ENCODE measurements around the gene CD9.

The CD9 gene

DNA sequence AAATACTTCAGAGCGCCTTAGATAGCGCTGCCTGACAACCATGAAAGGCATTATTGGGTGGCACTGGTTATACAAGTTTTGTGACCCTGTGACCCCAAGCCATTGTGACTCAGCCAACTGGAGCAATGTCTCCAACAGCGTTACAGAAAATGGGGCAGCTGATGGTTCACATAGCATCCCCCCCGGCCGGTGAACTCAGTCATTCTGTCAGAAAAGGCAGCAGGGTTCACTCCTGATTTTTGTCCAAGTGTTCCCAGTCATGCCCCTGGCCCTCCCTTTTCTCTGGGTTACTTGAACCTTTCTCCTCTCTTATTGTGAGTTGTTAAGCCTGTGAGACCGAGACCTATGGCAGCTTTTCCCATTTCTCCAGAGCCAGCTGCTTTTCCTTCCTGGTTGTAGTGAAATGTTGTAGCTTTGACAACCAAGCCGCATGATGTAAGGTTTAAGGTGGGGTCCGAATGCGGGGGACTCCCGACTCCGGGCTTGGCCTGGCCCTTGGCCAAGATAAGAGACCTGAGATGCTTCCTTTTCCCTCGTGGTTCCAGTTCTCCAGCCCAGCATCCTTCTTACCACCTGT, 22.0 kb downstream of the CD9 start:
- DNase-seq, result no peak

DNA sequence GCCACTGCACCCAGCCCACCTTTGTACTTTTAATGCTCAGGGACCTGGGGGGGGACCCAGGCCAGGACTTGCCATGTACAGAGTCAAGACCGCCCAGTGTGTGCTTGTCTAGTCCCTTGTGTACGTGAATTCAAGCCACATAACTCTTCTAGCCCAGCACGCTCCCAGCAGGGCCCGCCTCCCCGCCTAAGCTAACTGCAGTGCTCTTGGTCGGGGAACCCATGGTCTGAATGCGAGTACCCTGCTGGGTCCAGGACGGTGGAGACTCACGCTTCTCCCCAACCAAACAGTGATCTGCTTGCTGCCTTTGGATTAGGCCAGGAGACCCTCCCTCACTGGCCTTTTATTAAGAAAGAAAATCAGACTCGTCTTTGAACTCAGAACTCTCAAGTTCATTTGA, 23.3 kb downstream of the CD9 start:
- DNase-seq, result no peak

DNA sequence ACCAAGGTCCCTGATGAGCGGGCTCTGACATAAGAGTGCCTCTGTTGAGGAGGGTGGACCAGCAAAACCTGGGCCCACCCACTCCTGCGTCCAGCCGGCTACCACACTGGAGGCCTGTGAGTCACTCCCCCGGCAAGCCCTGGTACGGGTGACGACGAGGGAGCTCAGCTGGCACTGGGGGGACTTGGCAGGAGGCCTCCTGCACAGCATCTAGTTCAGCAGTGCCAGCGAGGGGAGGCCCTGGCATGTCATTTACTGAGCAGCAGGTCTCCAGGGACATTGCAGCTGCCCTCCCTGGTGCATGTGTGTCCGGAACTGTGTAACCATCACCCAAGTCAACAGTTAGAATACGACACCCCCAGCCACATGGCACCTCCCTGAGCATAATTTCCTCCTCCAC, 24.4 kb downstream of the CD9 start:
- DNase-seq, result no peak

DNA sequence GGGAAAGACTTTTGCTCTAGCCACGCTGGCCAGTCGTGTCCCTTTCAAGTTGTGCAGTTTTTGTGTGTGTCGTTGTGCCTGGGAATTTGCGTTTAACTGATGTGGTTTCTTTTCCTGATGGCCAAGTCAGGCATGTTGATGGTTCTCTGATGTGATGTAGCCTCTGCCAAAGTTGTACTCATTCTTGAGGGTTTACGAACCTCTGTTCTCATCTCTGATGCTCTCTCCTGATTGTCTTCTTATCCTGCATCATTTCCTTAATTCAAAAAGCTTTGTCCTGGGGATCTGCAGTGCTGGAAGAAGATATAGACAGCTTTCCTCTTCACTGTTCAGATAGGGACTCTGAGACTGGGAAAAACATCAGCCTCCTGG, 25.4 kb downstream of the CD9 start:
- no peak for DNase-seq

DNA sequence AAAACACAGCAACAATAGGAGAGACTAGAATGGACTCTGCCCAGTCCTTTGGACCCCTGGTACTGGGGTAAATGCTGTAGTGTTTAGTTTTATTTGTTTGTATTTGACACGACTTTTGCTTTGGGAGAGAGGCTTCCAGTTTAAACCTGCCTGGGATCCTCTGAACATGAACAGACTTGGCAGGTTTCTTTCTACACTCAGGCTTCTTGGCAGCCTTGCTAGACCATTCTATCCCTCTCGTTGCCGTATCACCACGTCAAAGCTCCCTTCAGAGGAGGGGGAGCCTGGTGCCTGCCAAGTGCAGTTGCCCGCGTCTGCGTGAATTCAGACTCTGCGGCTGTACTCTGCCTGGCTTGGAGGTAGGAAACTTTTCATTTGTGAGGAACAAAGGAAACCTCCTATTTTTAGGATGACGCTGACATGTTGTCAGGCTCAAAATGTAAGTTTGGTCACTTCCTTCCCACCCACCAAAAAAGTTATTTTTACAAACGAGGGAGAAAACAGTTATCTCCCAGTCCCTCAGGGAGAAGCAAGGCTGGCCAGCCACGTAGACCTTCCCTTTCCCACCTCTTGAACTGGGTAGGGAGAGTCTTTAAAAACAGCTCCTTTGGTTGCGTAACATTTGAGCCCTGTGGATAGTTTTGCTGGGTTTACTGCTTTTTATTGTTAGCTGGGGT, 25.9 kb downstream of the CD9 start:
- no peak for DNase-seq

GRCh38 chr12:6226679-6227051, 26.5 kb downstream of the CD9 start:
- no peak for DNase-seq

DNA sequence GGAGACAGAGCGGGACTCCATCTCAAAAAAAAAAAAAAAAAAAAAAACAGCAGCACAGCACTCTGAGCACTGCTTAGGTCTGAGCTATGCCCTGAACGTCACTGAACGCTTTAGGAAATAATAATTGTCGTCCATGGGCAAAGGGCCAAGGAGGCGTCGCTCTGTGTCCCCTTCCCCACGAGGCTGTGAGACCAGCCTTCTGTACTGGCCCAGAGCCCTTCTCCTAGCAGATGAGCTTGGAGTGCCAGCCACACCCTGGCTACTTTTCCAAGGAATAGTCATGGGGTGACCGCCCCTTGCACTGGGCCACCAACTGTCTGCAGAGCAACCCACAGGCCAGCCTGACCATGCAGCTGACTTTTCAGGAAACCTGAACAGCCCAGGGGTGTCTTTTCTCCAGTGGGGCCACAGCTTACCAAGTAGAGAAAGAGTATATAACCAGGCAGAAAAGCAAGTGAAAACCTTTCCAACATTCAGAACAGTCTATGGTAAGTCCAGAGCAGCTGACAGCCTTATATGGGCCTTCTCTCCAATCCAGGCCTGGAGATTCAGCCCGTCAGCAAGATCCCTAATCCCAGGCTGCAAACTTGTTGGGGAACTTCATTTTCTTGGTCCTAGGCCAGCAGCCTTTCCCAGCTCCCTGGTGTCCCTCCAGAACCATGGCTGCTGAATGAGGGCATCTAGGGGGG, 28.5 kb downstream of the CD9 start:
- no peak for DNase-seq

DNA sequence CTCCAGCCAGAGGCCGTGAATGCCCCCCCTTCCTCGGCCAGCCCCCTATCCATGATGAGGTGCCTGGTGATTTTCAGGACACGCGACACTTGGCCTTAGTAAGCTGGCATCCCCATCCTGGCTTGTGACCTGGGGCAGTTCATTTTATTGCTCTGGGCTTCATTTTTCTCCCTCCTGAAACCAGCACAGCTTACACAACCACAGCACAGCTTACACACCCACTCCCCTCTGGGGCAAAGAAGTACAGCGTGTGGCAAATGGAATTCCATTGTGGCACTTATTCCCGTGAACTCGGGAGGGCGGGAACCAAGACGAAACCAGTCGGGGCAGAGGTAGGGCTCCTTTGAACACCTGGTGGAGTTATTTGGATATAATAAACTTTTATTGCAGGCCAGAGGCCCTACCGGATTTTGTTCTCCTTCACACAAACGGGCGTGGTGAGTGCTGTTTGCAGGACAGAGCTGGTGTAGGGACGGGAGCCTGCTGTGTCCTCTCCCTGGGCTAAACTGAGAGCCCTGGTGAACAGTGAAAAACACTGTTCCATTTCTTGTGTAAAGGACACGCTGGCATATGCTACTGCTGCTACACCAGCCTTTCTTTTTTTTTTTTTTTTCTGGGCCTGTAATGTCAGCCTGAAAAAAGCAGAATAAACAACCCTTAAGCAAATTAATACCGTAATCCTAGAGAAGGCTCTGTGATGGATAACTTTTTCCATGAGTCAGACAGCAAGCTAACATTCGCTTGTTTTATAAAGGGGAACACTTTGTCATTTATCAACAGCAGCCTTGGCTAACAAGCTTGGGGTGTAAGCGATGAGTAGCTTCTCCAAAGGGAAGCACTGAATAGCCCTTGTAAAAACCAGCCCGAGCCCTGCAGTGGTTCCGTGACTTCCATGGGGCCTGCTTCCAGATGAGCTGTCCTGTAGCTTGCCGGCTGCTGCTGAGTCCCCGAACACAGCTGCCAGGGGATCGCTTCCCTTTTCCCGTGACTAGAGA, 29.3 kb downstream of the CD9 start:
- DNase-seq, result no peak

DNA sequence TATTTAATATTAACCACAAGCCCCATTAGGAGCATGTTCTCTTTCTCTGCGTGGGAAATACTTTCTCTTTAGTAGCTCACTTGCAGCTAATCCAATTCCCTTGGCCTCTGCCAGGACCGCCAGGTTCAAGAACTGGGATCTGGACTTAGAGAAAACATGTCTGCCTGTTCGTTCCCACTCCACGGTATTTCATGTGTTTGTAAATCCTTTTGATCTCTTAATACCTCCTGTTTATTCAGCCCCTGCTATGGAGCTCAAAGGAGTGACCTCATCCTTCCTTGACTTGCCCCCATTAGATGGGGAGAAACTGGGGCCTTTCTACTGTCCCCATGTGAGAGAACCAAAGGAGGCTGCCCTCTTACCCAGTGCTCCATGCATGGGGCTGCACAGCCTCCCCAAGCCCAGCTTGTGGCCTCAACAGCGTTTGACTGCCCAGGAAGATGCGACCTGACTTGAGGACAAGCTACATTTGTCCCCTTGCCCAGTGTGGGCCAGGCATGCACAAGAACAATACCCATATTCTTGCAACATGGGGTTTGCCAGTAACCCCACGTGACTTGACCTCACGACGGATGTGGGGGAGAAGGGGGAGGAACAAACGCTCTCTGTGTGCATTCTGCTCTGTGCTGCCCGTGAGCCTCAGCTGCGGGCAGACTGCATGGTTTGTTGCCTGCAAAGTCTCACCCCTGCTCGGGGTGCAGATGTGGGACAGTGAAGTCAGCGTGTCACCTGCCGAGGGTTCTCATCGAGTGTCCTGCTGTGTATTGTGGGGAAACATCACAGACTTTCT, 30.3 kb downstream of the CD9 start:
- no peak for DNase-seq

GRCh38 chr12:6231359-6232268, 31.4 kb downstream of the CD9 start:
- no peak for DNase-seq

DNA sequence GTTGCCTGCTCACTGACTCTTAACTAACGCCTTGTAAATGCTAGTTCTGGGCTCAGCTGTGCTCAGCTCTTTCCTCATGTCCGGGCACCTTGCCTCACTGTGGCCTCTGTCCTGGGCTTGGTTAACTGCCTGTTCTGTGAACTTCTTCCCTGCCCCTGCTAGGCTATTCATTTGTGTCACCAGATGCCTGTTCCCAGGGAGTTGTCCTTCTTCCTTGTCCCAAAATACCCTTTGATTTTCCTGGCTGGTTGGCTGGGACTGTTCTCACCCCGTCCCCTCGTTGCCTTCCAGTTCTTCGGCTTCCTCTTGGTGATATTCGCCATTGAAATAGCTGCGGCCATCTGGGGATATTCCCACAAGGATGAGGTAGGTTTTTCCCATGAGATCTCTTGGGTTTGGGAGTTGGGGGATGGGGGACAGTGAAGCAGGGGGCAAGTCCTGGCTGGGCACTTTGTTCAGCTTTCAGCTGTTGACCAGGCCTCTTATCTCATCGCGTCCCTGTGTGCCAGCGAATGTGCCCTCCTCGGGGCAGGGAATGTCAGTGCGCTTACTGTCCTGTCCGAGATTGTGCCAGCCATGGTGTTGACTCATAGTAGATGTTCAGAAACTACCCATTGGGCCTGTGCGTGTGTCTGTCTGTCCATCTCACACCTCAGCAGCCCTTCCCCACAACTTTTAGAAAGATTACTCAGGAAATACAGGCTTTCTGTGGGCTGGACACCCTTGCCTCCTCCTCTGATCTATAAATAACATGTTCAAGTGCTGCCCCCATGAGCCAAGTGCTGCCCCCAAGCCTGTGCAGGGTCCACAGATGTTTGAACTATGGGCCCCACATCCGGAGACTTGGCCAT, 33.1 kb downstream of the CD9 start:
- DNase-seq, result no peak

DNA sequence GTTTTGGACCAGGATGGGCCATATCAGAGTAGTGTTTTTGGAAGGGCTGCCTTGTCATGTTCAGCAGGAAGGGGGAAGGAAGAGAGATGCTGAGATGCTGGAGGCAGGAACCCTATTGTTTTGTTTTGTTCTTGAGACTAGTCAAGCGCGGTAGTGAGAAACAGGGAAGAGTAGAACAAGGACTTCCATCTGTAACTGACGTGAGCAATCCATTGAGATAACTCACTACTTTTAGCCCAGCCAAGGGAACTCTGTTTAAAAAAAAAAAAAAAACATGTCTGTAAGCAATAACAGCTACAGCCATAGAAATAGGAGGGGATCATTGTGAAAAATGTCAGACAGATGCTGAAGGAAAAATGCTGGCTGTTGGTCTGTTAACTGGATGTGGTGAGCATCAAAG, 34.0 kb downstream of the CD9 start:
- DNase-seq, result no peak

GRCh38 chr12:6234906-6235305, 34.7 kb downstream of the CD9 start:
- DNase-seq, result no peak

DNA sequence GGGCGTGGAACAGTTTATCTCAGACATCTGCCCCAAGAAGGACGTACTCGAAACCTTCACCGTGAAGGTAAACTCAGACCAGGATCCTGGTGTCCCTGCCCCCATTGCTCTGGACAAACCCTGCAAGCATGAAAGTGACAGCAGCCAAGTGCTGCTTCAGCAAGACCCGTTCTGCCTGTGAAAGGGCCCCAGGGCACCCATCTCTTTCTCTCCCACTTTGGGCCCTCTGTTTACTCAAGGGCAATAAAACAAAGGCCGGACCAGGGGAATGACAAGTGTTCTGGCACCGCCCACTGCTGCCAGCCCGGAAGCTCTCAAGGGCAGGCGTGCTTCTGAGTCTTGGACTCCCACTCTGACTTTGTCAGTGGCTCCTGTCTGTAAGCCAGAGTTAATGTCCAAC, 35.3 kb downstream of the CD9 start:
- peak; percentile 82 for DNase-seq

DNA sequence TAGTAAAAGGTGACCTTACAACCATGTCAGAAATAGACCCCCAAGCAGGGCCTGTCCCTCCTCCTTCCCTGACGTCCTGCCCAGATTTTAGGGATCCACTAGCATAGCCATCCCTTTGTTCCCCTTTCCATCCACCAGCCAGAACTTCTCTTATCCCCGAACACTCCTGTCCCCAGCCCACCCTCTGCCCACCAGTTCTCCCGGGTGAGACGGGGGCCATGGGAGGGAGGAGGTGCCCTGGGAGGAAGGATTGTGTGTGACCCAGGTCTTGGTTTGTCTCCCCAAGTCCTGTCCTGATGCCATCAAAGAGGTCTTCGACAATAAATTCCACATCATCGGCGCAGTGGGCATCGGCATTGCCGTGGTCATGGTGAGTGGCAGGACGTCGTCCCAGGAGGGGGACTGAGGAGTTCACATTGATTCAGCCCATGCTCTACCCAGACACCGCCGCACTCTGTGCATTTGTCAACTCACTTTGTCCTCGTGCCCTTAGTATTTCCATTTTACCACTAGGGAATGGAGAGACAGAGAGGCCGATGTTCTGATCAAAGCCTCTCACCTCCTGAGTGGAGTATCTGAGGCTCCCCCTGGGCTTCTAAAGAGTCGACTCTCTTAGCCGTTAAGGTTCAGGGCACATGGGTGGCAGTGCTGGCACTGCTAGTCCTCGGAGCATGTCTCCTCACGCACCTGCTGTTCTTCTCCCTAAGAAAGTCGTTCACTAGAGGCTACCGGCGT, 35.9 kb downstream of the CD9 start:
- DNase-seq, result no peak

GRCh38 chr12:6236641-6236940, 36.4 kb downstream of the CD9 start:
- DNase-seq, result no peak

GRCh38 chr12:6237830-6238229, 37.6 kb downstream of the CD9 start:
- DNase-seq, result no peak

GRCh38 chr12:6238875-6239274, 38.7 kb downstream of the CD9 start:
- no peak for DNase-seq

- peak; percentile 48 for DNase-seq
Measured at GRCh38 chr12:6241495-6241894, 41.3 kb downstream of the CD9 start.

GRCh38 chr12:6249580-6249979, 49.4 kb downstream of the CD9 start:
- no peak for DNase-seq

Data from NCI-H2029 treated with DMSO at 0.1 percent for 48 hours (cell line).